Measurements from ENCODE around the gene SNRPA1.

DNA sequence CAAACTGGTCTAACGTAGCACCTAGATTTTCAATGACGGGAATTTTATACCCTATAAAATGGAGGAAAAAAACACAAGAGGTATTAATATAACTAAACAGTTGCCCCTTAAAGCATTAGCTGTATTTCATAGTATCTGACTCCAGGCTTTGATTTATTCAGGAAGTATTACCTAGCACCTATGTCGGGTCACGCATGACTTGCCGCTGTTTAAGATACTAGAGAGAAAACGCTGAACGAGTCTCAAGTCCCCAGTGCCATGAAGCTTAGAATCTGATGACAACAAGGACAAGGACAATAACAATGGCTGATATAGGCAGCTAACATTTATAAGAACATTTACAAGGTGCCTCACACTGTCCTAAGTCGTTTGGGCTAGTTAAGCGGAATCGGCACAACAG lies 1.9 kb downstream of the SNRPA1 start:
- TF ChIP-seq ZNF274 (IDR thresholded peaks at IDR 0.05; ENCODE audit: borderline replicate concordance, low read depth, low read length) (no peak), CTCF (IDR thresholded peaks at IDR 0.05 in 2 of 3, conservative IDR thresholded peaks at IDR 0.05 in 1 of 3; ENCODE audit: insufficient read depth in 2 of 3, low read depth in 1 of 3, low read length in 3 of 3) (no peak), EZH2 (IDR thresholded peaks at IDR 0.05; ENCODE audit: borderline replicate concordance, low read depth, low read length) (no peak), HMGXB4 (CRISPR knock-in tag; IDR thresholded peaks at IDR 0.05) (no peak), CC2D1A (IDR thresholded peaks at IDR 0.05) (no peak), KLF10 (CRISPR knock-in tag; IDR thresholded peaks at IDR 0.05) (no peak), FOSL1 (tag; conservative IDR thresholded peaks at IDR 0.05) (no peak), TGIF2 (CRISPR knock-in tag; IDR thresholded peaks at IDR 0.05) (no peak), TEAD4 (IDR thresholded peaks at IDR 0.05; ENCODE audit: low read length) (no peak), TEAD4 (CRISPR knock-in tag; IDR thresholded peaks at IDR 0.05; ENCODE audit: borderline replicate concordance) (no peak), POLR2AphosphoS5 (IDR thresholded peaks at IDR 0.05; ENCODE audit: control insufficient read depth, insufficient read depth, low read depth, low read length) (no peak), CEBPZ (IDR thresholded peaks at IDR 0.05; ENCODE audit: borderline replicate concordance, low read depth, low read length) (no peak), THAP7 (CRISPR knock-in tag; IDR thresholded peaks at IDR 0.05) (no peak)

Data from K562 (cell line).